ENCODE results near the gene MAZ. TPM values are rescaled to one million over a fixed set of nuclear protein-coding genes. Genes with fewer than 3 reads are reported as not detected.
A peak's percentile ranks its signal among the peaks of the same experiment; 100 is the strongest.

MAZ gene
- total and polyA plus RNA-seq, 2 of the 13 experiments (the other 11 are each of a cell fraction or from before 2014, with no cell fraction given) = 203 to 277 TPM

DNA sequence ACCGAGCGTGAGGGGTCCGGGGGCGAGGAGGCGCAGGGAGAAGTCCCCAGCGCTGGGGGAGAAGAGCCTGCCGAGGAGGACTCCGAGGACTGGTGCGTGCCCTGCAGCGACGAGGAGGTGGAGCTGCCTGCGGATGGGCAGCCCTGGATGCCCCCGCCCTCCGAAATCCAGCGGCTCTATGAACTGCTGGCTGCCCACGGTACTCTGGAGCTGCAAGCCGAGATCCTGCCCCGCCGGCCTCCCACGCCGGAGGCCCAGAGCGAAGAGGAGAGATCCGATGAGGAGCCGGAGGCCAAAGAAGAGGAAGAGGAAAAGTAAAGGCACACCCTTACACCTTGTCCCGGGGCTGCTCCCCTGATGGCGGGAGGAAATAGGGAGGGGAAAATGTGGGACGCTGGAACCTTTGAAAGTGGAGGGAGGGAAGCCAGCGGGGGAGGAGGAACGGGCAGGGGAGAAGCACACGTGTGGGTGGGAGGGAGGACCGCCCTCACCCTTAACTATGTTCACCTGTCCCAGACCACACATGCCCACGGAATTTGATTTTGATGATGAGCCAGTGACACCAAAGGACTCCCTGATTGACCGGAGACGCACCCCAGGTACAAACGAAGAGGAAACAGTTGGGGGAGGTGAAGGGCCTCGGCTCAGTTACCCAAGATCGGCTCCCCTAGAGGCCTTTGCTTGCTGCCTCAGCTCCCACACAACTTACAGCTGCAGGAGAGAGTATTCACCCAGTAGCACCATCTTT lies 10.5 kb downstream of the MAZ start (continued):
- TF ChIP-seq, protein P1, sequence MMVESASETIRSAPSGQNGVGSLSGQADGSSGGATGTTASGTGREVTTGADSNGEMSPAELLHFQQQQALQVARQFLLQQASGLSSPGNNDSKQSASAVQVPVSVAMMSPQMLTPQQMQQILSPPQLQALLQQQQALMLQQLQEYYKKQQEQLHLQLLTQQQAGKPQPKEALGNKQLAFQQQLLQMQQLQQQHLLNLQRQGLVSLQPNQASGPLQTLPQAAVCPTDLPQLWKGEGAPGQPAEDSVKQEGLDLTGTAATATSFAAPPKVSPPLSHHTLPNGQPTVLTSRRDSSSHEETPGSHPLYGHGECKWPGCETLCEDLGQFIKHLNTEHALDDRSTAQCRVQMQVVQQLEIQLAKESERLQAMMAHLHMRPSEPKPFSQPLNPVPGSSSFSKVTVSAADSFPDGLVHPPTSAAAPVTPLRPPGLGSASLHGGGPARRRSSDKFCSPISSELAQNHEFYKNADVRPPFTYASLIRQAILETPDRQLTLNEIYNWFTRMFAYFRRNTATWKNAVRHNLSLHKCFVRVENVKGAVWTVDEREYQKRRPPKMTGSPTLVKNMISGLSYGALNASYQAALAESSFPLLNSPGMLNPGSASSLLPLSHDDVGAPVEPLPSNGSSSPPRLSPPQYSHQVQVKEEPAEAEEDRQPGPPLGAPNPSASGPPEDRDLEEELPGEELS (CRISPR knock-in tag; IDR thresholded peaks at IDR 0.05) = no peak
- no peak for TF ChIP-seq GATAD2A (CRISPR knock-in tag; IDR thresholded peaks at IDR 0.05)
- TF ChIP-seq ZNF556 (CRISPR knock-in tag; IDR thresholded peaks at IDR 0.05; ENCODE audit: borderline replicate concordance) = 0 out of 2 replicates have a peak, but pooled peaks have one; percentile 14
- TF ChIP-seq ZNF709 (CRISPR knock-in tag; IDR thresholded peaks at IDR 0.05) = peak; percentile 63
- peak; percentile 55; the same call in 1 of the 2 replicates for TF ChIP-seq TRIM24 (CRISPR knock-in tag; IDR thresholded peaks at IDR 0.05)
- TF ChIP-seq, protein P2, sequence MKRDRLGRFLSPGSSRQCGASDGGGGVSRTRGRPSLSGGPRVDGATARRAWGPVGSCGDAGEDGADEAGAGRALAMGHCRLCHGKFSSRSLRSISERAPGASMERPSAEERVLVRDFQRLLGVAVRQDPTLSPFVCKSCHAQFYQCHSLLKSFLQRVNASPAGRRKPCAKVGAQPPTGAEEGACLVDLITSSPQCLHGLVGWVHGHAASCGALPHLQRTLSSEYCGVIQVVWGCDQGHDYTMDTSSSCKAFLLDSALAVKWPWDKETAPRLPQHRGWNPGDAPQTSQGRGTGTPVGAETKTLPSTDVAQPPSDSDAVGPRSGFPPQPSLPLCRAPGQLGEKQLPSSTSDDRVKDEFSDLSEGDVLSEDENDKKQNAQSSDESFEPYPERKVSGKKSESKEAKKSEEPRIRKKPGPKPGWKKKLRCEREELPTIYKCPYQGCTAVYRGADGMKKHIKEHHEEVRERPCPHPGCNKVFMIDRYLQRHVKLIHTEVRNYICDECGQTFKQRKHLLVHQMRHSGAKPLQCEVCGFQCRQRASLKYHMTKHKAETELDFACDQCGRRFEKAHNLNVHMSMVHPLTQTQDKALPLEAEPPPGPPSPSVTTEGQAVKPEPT (CRISPR knock-in tag; IDR thresholded peaks at IDR 0.05; ENCODE audit: low read depth) = 0 out of 2 replicates have a peak, but pooled peaks have one; percentile 2
- peak; percentile 94 for TF ChIP-seq ZC3H13 (CRISPR knock-in tag; IDR thresholded peaks at IDR 0.05)
- TF ChIP-seq WIZ (CRISPR knock-in tag; IDR thresholded peaks at IDR 0.05) = peak; percentile 53; the same call in 1 of the 2 replicates
- no peak for TF ChIP-seq FLYWCH1 (CRISPR knock-in tag; IDR thresholded peaks at IDR 0.05)
- 0 out of 2 replicates have a peak, but pooled peaks have one; percentile 3 for TF ChIP-seq ZSCAN31 (CRISPR knock-in tag; IDR thresholded peaks at IDR 0.05; ENCODE audit: low read depth)
- TF ChIP-seq ARNTL (CRISPR knock-in tag; IDR thresholded peaks at IDR 0.05) = 0 out of 2 replicates have a peak, but pooled peaks have one; percentile 0
- peak; percentile 60; the same call in 1 of the 2 replicates for TF ChIP-seq AHR (CRISPR knock-in tag; IDR thresholded peaks at IDR 0.05)
- 0 out of 2 replicates have a peak, but pooled peaks have one; percentile 14 for TF ChIP-seq ZNF572 (CRISPR knock-in tag; IDR thresholded peaks at IDR 0.05)
- TF ChIP-seq, protein P3, sequence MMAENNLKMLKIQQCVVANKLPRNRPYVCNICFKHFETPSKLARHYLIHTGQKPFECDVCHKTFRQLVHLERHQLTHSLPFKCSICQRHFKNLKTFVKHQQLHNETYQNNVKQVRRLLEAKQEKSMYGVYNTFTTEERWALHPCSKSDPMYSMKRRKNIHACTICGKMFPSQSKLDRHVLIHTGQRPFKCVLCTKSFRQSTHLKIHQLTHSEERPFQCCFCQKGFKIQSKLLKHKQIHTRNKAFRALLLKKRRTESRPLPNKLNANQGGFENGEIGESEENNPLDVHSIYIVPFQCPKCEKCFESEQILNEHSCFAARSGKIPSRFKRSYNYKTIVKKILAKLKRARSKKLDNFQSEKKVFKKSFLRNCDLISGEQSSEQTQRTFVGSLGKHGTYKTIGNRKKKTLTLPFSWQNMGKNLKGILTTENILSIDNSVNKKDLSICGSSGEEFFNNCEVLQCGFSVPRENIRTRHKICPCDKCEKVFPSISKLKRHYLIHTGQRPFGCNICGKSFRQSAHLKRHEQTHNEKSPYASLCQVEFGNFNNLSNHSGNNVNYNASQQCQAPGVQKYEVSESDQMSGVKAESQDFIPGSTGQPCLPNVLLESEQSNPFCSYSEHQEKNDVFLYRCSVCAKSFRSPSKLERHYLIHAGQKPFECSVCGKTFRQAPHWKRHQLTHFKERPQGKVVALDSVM (CRISPR knock-in tag; IDR thresholded peaks at IDR 0.05) = peak; percentile 82
- 0 out of 2 replicates have a peak, but pooled peaks have one; percentile 25 for TF ChIP-seq ZNF713 (CRISPR knock-in tag; IDR thresholded peaks at IDR 0.05)
- TF ChIP-seq POGZ (CRISPR knock-in tag; IDR thresholded peaks at IDR 0.05) = no peak
- peak; percentile 9; the same call in 1 of the 2 replicates for TF ChIP-seq HMGXB3 (CRISPR knock-in tag; IDR thresholded peaks at IDR 0.05; ENCODE audit: borderline replicate concordance)
- TF ChIP-seq, protein P4, sequence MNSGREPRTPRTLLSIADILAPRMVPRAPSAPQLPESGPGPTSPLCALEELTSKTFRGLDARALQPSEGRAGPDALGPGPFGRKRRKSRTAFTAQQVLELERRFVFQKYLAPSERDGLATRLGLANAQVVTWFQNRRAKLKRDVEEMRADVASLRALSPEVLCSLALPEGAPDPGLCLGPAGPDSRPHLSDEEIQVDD (CRISPR knock-in tag; IDR thresholded peaks at IDR 0.05; ENCODE audit: borderline replicate concordance) = 0 out of 2 replicates have a peak, but pooled peaks have one; percentile 54

Measured in HepG2 (cell line).